ENCODE results near the gene ITM2B.

DNA sequence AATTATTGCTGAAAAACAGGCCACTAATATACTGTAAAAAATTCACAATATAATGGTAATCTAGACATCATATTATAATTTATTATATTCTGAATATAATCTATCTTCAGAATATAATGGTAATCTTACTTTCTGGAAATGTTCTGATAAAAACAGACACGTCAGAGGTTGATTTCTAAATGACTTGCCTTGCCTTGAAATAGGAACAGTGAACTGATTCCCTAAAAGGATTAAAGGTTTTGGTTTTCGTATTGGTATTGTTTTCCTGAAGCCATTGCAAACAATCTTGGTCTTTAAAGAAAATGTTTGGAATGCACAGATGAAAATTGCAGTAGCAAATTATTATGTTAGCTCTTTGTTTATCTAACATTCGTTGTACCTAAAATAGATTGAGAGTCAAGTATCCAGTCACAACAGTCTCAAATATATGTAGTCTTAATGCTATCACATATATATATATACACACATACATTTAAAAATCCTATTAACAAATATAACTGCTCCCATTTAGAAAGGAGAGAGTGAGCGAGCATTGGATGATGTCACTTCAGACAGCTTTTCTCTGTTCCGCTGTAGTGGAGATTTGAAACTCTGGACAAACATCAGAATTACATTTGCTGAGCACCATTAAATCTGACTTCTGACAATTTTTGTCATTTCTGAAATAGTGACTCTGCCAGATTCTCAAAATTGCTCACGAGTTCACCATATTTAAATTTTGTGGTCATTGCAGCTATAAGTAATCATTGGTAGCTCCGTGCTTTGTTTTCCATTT lies 1.7 kb downstream of the ITM2B start:
- TF ChIP-seq, protein P1, sequence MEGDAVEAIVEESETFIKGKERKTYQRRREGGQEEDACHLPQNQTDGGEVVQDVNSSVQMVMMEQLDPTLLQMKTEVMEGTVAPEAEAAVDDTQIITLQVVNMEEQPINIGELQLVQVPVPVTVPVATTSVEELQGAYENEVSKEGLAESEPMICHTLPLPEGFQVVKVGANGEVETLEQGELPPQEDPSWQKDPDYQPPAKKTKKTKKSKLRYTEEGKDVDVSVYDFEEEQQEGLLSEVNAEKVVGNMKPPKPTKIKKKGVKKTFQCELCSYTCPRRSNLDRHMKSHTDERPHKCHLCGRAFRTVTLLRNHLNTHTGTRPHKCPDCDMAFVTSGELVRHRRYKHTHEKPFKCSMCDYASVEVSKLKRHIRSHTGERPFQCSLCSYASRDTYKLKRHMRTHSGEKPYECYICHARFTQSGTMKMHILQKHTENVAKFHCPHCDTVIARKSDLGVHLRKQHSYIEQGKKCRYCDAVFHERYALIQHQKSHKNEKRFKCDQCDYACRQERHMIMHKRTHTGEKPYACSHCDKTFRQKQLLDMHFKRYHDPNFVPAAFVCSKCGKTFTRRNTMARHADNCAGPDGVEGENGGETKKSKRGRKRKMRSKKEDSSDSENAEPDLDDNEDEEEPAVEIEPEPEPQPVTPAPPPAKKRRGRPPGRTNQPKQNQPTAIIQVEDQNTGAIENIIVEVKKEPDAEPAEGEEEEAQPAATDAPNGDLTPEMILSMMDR (IDR thresholded peaks at IDR 0.05) = no peak
- TF ChIP-seq POLR2A (IDR thresholded peaks at IDR 0.05) = no peak
